NCI-H2107 treated with DMSO at 0.1 percent for 48 hours (cell line): Measurements from ENCODE around the gene GNA12.
"Not testable (repeated sequence)": the region's sequence is repeated elsewhere in the genome, so short reads cannot be mapped to it uniquely, and the experiment has no call there.

Source experiments
- DNase-seq: peaks from one replicate; lab custom pipeline; 2025; ENCODE audit not compliant: unreplicated experiment; lab: John Stamatoyannopoulos, UW

Gene GNA12

DNA sequence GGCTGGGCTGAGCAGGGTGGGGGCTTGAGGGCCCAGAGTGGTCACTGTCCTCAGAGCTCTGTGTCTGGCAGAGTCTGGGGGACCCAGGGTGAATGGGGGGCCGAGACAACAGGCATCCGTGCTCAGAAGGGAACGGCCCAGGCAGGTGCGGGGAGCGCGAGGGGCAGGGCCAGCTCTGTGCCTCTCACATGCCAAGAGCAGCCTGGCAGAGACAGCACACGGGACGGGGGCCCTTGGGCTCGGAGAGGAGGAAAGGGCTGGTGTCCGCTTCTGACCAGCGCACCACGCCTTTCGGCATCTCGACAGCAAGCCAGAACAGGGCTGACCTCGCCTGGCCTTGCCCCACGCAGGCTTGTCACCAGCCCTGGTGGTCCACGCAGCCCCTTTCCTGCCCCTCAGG, 142.7 kb downstream of the GNA12 start:
- DNase-seq, result no peak

- no peak for DNase-seq
Observed at GRCh38 chr7:2700141-2700850, 143.8 kb downstream of the GNA12 start.

DNA sequence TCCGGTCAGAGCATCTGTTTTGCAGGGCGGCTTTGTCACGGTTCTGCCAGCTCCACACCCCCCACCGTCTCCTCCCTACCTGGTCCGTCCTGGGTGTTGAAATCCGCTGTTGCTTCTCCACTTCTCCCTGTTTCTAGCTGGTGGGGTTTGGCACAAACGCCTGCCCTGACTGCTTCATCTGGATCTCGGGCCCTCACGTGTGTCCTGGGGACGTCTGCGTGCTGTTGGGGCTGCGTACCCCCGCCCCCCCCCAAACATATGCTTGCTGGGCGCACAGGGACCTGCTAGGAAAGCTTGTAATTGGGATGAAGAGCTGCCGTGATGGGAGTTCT, 144.9 kb downstream of the GNA12 start:
- no peak for DNase-seq

DNA sequence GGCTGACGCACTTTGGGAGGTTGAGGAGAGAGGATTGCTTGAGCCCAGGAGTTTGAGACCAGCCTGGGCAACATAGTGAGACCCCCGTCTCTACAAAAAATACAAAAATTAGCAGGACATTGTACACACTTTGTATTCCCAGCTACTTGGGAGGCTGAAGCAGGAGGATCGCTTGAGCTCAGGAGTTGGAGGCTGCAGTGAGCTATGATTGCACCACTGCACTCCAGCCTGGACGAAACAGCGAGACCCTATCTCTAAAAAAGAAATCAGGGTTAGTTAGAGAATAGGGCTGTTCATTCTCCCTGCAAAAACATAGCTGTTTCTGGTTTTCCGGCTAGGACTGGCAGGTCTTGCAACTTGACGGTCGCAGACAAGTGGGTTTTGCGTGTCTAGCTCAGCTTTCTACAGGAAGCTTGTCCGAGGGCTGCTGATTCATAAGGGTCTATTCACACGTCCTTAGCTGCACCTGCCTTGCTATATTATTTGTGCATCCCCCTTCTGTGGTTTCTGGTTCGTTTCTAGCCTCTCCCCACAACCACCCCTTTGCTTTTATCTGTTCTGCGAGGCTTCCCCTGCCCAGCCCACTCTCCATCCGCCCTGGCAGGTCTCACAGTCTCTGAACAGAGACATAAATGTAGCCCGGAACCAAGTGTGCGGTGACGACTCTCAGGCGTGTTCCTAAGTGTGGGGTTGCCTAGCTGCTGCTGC, 145.4 kb downstream of the GNA12 start:
- DNase-seq, result peak; percentile 82

DNA sequence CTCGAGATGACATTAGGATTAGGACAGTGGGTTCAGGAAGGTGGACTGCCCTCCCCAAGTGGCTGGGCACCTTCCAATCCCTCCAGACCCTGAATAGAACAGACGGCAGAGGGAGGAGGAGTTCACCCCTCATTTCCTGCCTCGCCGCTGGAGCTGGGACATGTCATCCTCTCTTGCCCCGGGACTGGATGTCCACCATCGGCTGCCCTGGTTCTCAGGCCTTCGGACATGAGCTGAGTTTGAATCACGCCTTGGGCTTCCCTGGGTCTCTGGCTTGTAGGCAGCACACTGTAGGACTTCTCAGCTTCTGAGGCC, 150.0 kb downstream of the GNA12 start:
- DNase-seq, result not testable (repeated sequence)

- DNase-seq, result not testable (repeated sequence)
Observed at GRCh38 chr7:2693420-2694121, 150.5 kb downstream of the GNA12 start.

GRCh38 chr7:2692543-2692942, 151.6 kb downstream of the GNA12 start:
- no peak for DNase-seq

GRCh38 chr7:2691932-2692439, 152.1 kb downstream of the GNA12 start:
- DNase-seq, result not testable (repeated sequence)

GRCh38 chr7:2691011-2691707, 152.9 kb downstream of the GNA12 start:
- no peak for DNase-seq

DNA sequence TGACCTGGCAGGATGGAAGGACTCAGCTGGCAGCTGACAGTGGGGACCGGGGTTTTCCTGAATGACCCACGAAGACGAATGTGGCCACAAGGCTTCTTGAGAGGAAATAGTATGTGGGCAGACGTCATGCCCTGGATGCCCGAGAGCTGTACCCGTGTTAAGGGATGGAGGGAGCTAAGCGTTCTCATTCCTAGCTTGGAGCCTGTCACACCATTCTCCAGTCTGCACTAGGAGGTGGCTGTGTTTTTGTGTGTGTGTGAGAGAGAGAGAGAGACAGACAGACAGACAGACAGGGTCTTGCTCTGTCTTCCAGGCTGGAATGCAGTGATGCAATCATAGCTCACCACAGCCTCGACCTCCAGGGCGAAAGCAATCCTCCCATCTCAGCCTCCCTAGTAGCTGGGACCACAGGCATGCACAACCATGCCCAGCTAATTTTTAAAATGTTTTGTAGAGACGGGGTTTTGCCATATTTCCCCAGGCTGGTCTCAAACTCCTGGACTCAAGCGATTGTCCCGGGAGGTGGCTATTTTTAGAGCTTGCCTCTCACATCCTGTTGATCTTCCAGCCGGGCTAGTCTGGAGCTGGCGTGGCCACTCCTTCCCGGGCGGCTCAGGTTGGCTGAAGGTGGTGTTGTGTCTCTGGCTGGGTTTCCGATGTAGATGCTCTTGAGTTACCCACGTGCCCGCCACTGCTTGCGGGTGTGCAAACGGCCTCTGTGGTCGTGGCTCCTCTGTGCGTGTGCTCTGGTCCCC, 154.0 kb downstream of the GNA12 start:
- DNase-seq, result no peak

- no peak for DNase-seq
Observed at GRCh38 chr7:2689343-2689847, 154.7 kb downstream of the GNA12 start.

- no peak for DNase-seq
Observed at GRCh38 chr7:2688409-2689342, 155.4 kb downstream of the GNA12 start.

- DNase-seq, result no peak
Observed at GRCh38 chr7:2687881-2688318, 156.2 kb downstream of the GNA12 start, which contains the start of gene AMZ1. Gene AMZ1 (plus strand): TSS chr7:2688202. CDS start chr7:2700452, 12,250 bp downstream.

- DNase-seq, result no peak
Observed at GRCh38 chr7:2687338-2687869, 156.7 kb downstream of the GNA12 start.

- no peak for DNase-seq
Observed at GRCh38 chr7:2686101-2686500, 158.0 kb downstream of the GNA12 start.

- DNase-seq, result no peak
Observed at GRCh38 chr7:2684501-2684900, 159.6 kb downstream of the GNA12 start.

GRCh38 chr7:2681929-2682799, 161.9 kb downstream of the GNA12 start:
- DNase-seq, result no peak
